HEK293T (cell line): ENCODE measurements around the gene SOX13.

ENCODE experiments used
- ELF4 ChIP-seq: fragments of 450-650 bp; IDR thresholded peaks from 2 replicates; pipeline ENCODE4 v1.6.1; 2017; ENCODE audit warnings: antibody characterized with exemption
- FOXA1 ChIP-seq: fragments of 450-650 bp; IDR thresholded peaks from 2 replicates; pipeline ENCODE4 v1.6.1; 2016; ENCODE audit warnings: mild to moderate bottlenecking
- FOXK2 ChIP-seq: fragments of 450-650 bp; IDR thresholded peaks from 2 replicates; pipeline ENCODE4 v1.6.1; 2016; ENCODE audit warnings: mild to moderate bottlenecking
- L3MBTL2 ChIP-seq: fragments of 450-650 bp; conservative IDR thresholded peaks from 2 replicates; pipeline ENCODE4 v1.6.1; 2016; ENCODE audit warnings: mild to moderate bottlenecking
- PKNOX1 ChIP-seq: fragments of 450-650 bp; IDR thresholded peaks from 2 replicates; pipeline ENCODE4 v1.6.1; 2016
- SP1 ChIP-seq: fragments of 450-650 bp; IDR thresholded peaks from 2 replicates; pipeline ENCODE4 v1.6.1; 2017
- TARDBP ChIP-seq: fragments of 450-650 bp; IDR thresholded peaks from 2 replicates; pipeline ENCODE4 v1.6.1; 2016

DNA sequence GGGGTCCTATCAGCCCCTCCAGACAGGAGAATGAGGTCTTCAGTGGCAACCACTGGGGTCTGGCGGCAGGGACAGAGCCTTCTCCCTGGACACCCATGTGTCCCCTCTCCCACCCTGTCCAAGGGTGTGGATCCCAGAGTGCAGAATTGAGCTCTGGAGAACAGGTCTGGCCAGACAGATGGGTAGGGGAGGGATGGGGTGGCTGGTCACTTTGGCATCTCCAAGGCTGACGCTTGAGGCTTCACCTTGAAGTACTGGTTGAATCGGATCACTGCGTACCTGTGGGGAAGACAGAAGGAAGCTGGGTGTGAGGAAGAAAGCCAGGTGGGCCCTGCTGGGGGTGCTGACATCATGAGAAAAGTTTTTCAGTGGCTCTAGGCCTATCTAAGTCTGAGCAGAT is 59.1 kb downstream of the SOX13 start:
- TF ChIP-seq SP1: no peak
- TF ChIP-seq TARDBP: no peak
- TF ChIP-seq PKNOX1: no peak
- TF ChIP-seq FOXA1: no peak
- no peak for TF ChIP-seq L3MBTL2
- no peak for TF ChIP-seq ELF4
- no peak for TF ChIP-seq FOXK2
